GM08714 (cell line): ENCODE measurements around the gene EPAS1.

ENCODE experiments used
- H3K4me3 ChIP-seq: fragments of 200-500 bp; sonication (Bioruptor generic); 2 replicates; pipeline ENCODE4 v1.5.1; 2014; ENCODE audit warnings: mild to moderate bottlenecking, low read length, inconsistent platforms
- ZNF274 ChIP-seq: IDR thresholded peaks from 2 replicates; pipeline ENCODE4 v1.6.1; 2012; ENCODE audit warnings: mild to moderate bottlenecking, low read depth, low read length

EPAS1 gene

GRCh38 chr2:46296840-46297545 is at the start of gene EPAS1:
TSS of gene EPAS1 (plus strand) at chr2:46297407. CDS start at chr2:46297912, 505 bp downstream.
- no peak for TF ChIP-seq ZNF274

GRCh38 chr2:46248171-46248570 is 49.0 kb upstream of the EPAS1 start:
- TF ChIP-seq ZNF274 = no peak

More at GRCh38 chr2:46296840-46297545, at the start of gene EPAS1:
- H3K4me3 ChIP-seq = peak within 1 kb of the TSS; percentile 79

GRCh38 chr2:46249654-46250053 is 47.6 kb upstream of the EPAS1 start:
- no peak overlapping the region for H3K4me3 ChIP-seq
- TF ChIP-seq ZNF274 = no peak

More at GRCh38 chr2:46248171-46248570, 49.0 kb upstream of the EPAS1 start:
- H3K4me3 ChIP-seq = no peak overlapping the region

GRCh38 chr2:46252891-46253659 is 44.1 kb upstream of the EPAS1 start:
- TF ChIP-seq ZNF274 = no peak
- H3K4me3 ChIP-seq = no peak overlapping the region

GRCh38 chr2:46254474-46254873 is 42.7 kb upstream of the EPAS1 start:
- no peak for TF ChIP-seq ZNF274

GRCh38 chr2:46256563-46257142 is 40.6 kb upstream of the EPAS1 start:
- H3K4me3 ChIP-seq = no peak overlapping the region
- no peak for TF ChIP-seq ZNF274

More at GRCh38 chr2:46254474-46254873, 42.7 kb upstream of the EPAS1 start:
- no peak overlapping the region for H3K4me3 ChIP-seq

- TF ChIP-seq ZNF274 = no peak
- no peak overlapping the region for H3K4me3 ChIP-seq
Observed at GRCh38 chr2:46257476-46257875, 39.7 kb upstream of the EPAS1 start.

- H3K4me3 ChIP-seq = no peak overlapping the region
- no peak for TF ChIP-seq ZNF274
Observed at GRCh38 chr2:46257980-46258379, 39.2 kb upstream of the EPAS1 start.

- no peak overlapping the region for H3K4me3 ChIP-seq
- TF ChIP-seq ZNF274 = no peak
Observed at GRCh38 chr2:46258937-46259776, 38.0 kb upstream of the EPAS1 start.

- no peak for TF ChIP-seq ZNF274
- no peak overlapping the region for H3K4me3 ChIP-seq
Observed at GRCh38 chr2:46259777-46260168, 37.4 kb upstream of the EPAS1 start.

- no peak overlapping the region for H3K4me3 ChIP-seq
- TF ChIP-seq ZNF274 = no peak
Observed at GRCh38 chr2:46260305-46260704, 36.9 kb upstream of the EPAS1 start.

GRCh38 chr2:46262248-46262938 is 34.8 kb upstream of the EPAS1 start:
- TF ChIP-seq ZNF274 = no peak
- H3K4me3 ChIP-seq = no peak overlapping the region

- no peak overlapping the region for H3K4me3 ChIP-seq
- TF ChIP-seq ZNF274 = no peak
Observed at GRCh38 chr2:46263347-46263746, 33.9 kb upstream of the EPAS1 start.
